ENCODE data around the gene MLIP. TPM values are rescaled to one million over a fixed set of nuclear protein-coding genes. Genes with fewer than 3 reads are reported as not detected.
"Not testable (repeated sequence)": the region's sequence is repeated elsewhere in the genome, so short reads cannot be mapped to it uniquely, and the experiment has no call there.

The MLIP gene
- total RNA-seq, 1 donor from 2014 or later = 0.20 TPM

DNA sequence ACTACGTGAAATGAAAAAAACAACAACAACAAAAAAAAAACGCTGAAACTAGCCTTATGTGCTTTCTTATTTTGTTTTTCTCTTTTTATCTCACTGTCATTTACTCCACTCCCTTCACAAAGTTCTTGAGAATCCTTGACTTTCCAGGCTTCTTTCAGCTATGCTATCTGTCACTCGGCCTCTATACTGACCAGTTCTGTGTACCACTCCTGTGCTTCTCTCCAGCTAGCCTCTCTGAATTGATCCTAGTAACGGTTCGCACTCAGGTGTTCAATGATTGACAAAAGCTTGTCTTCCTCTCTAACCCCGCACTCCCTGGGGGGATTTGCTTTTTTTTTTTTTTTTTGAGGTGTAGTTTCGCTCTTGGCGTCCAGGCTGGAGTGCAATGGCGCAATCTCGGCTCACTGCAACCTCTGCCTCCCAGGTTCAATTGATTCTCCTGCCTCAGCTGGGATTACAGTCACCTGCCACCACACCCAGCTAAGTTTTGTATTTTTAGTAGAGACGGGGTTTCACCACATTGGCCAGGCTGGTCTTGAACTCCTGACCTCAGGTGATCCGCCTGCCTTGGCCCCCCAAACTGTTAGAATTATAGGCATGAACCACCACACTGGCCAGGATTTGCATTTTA, 31.8 kb downstream of the MLIP start:
- DNase-seq (ENCODE audit: low spot score) = no peak

DNA sequence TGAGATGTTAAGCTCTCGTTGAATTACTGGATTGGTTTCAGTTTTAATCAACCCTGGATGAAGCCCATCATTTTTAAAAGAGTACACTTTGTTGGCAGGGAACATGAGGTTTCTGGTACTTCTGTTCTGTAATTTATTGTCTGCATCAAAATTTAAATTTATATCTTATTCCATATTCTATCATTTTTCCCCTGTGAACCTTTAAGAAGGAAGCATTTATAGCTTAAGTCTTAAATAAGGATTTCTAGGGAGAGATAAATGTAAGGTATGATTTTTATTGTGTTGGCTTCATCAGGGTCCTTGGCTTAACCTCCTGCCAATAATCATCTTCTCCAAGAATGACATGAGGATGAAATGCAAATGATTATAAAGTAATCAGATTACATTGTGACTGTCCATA, 40.6 kb downstream of the MLIP start:
- DNase-seq (ENCODE audit: low spot score) = no peak

- no peak for DNase-seq (ENCODE audit: low spot score)
These were observed 45.5 kb downstream of the MLIP start for GRCh38 chr6:54156650-54157250.

- DNase-seq (ENCODE audit: low spot score) = no peak
These were observed 46.2 kb downstream of the MLIP start for GRCh38 chr6:54157405-54157804.

DNA sequence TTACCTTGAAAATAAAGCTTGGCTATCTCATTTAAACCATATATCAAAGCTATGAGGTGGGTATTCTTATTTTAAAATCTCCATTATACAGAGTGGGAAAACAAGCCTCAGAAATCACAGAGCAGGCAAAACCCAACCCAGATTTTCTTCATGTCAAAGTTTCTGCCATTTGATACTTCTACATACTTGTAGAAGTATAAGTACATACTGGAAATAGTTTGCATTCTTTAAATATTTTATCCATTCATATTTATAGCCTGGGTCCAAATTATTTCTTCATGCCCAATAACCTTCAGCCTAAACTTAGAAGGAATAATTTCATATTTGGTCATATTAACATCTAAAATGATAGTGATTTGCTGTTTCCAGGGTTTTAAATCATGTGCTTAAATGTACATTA, 61.8 kb downstream of the MLIP start:
- DNase-seq (ENCODE audit: low spot score) = no peak

DNA sequence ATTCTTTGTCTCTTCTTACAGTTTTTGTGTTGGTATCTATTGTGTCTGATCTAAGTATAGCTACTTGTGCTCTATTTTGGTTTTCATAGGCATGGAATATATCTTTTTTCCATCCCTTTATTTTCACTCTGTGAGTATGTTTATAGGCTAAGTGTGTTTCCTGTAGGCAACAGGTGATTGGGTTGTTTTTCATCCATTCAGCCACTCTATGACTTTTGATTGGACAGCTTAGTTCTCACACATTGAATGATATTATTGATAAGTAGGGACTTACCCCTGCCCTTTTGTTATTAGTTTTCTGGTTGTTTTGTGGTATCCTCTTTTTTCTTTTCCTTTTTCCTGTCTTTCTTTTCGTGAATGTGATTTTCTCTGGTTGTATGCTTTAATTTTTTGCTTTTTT, 67.9 kb downstream of the MLIP start:
- DNase-seq (ENCODE audit: low spot score) = no peak

DNA sequence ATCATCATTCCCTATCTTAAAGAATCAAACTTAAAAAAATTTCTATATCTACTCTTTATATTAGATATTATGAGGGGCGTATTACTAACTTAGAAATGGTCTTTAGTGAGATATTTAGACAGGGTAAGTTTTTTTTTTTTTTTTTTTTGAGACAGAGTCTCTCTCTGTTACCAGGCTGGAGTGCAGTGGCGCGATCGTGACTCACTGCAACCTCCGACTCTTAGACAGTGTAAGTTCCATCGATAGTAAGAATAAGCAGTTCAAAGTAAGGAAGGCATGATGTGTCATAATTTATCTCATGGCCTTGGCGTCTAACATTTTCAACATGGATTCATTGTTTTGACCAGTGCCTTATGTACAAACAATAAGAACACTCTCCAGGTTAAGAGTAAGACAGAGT, 72.4 kb downstream of the MLIP start:
- no peak for DNase-seq (ENCODE audit: low spot score)

- DNase-seq (ENCODE audit: low spot score) = no peak
These were observed 74.6 kb downstream of the MLIP start for GRCh38 chr6:54185885-54186284.

DNA sequence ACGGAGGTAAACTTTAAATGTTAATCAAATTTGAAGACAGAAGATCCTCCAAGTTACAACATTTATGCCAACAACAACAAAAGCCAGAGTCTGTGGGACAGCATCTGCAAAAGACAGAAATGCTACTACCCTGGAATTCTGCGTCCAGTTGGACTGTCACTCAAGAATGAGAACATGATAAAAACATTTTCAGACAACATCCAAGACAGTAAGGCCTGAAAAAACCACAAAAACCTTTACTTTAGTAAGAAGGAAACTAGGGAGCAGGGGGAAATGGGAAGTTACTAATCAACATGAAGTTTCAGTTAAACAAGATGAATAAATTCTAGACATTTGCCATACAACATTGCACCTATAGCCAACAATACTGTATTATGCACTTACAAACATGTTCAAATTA, 77.6 kb downstream of the MLIP start:
- no peak for DNase-seq (ENCODE audit: low spot score)

- DNase-seq (ENCODE audit: low spot score) = no peak
These were observed 80.2 kb downstream of the MLIP start for GRCh38 chr6:54191461-54191860.

DNA sequence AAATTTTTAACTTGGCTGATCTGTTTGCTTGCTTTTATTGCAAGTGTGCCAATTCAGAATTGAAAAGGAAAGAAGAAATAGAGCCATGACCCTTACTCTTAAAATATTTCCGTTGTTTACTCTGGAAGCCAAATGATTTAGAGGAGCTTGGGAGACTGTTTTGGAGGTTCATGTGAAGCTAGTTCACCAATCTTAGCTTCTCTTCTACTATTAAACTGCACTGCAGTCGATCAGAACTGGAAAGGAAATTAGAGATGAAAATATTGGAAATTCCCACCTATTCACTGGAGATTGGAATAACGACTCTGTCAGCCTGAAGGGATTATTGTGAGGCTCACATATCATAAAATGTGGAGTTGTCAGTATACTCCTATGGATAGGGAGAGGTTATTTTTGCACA, 81.8 kb downstream of the MLIP start:
- no peak for DNase-seq (ENCODE audit: low spot score)

- DNase-seq (ENCODE audit: low spot score) = no peak
These were observed 82.3 kb downstream of the MLIP start for GRCh38 chr6:54193560-54193959.

GRCh38 chr6:54194067-54194466, 82.8 kb downstream of the MLIP start:
- DNase-seq (ENCODE audit: low spot score) = no peak

GRCh38 chr6:54195637-54196036, 84.4 kb downstream of the MLIP start:
- no peak for DNase-seq (ENCODE audit: low spot score)

- DNase-seq (ENCODE audit: low spot score) = no peak
These were observed 85.7 kb downstream of the MLIP start for GRCh38 chr6:54196905-54197304.

DNA sequence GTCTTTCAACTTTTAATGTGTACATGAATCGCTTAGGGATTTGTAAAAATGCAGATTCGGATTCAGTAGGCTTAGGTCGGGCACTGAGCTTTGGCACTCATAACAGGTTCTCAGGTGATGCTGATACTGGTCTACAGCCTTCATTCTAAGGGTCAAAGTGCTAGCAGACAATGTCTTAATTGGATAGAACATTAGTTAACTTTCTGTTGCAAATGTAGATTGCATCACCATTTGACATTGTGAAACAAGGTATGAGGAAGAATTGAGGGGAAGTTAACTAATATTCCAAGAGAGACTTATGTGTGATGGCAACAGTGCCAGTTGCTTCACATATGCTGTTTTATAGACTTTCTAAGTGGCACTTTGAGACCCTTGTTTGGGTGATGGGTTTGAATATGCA, 86.9 kb downstream of the MLIP start:
- no peak for DNase-seq (ENCODE audit: low spot score)

GRCh38 chr6:54203474-54204035, 92.3 kb downstream of the MLIP start:
- DNase-seq (ENCODE audit: low spot score) = not testable (repeated sequence)

GRCh38 chr6:54204921-54205591, 93.8 kb downstream of the MLIP start:
- DNase-seq (ENCODE audit: low spot score) = no peak

DNA sequence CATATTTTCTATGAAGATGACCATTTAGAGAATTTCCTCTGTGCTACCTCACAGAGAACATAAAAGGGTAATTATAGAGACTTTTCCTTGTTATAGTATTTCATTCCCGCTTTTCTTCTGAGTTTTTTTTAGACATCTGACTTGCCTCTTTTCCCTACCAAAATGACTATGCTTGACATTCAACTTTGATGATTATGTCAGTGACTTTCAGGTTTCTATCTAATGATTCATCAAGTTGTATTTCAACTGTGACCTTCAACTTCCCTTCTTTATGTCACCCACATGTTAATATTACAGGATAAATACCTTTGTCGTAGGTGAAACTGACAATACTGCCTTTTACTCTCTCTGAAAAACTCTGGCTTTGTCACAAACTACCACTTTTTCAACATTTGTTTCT, 95.3 kb downstream of the MLIP start:
- no peak for DNase-seq (ENCODE audit: low spot score)

GRCh38 chr6:54209983-54210382, 98.7 kb downstream of the MLIP start:
- not testable (repeated sequence) for DNase-seq (ENCODE audit: low spot score)

- no peak for DNase-seq (ENCODE audit: low spot score)
These were observed 103.0 kb downstream of the MLIP start for GRCh38 chr6:54214286-54214685.

DNA sequence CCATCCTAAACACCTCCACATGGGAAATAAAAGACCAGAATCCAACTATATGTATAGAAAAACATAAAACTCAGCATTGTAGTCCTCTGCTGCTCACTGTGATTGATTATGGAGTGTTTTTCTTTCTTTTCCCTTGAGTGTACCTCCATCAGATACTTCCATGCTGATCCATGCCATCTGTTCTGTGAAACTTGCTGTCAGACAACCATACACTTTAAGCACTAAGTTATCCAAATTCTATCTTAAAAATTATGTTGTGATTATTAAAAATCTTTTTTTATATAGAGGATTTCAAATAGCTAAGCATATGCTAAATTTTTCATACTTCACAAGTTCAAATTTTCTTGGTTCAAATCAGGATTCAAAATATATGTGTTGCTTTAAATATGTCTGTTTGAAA, 105.1 kb downstream of the MLIP start:
- no peak for DNase-seq (ENCODE audit: low spot score)

- no peak for DNase-seq (ENCODE audit: low spot score)
These were observed 105.8 kb downstream of the MLIP start for GRCh38 chr6:54217018-54217417.

Data from mucosa of gallbladder (tissue), 1 donor.